Stimulated activated CD8-positive, alpha-beta memory T cell treated with anti-CD3 and anti-CD28 coated beads, Interleukin-2, amount 100 ng/mL, for 48 hours (primary cell): Measurements from ENCODE around the gene RFWD3.

Source experiments
- DNase-seq, 2 donors: peaks; one replicate each; pipeline ENCODE4 v3.0.0-alpha.2; 2020; ENCODE audit warnings: low read depth in 2 of 2

Gene RFWD3

DNA sequence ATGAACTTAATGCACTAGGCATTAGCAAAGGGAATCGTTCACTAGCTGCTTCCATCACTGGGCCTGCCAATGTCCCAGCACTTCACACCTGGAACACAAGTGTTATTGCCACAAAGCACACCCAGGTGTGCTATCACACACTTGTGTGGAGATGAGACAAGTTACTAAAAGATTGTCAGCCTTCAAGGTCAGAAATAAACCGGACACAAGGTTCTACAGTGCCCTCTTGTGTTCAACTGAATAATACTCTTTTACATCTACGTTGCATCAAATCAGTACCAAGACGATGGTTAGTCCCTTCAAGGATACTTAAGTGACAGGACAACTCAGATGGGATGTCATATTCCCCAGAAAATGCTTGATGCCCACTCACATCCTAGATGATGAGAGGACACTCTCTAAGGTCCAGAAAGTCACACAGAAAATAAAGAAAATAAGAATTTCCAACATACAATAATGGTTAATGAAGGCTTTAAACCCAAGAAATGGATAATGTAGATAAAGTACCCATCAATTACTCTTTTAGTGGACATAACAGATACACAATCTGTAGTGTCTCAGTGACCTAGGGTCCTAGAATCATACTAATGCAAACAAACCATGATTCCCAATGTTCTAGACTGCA, 43.4 kb downstream of the RFWD3 start:
- DNase-seq = no peak

DNA sequence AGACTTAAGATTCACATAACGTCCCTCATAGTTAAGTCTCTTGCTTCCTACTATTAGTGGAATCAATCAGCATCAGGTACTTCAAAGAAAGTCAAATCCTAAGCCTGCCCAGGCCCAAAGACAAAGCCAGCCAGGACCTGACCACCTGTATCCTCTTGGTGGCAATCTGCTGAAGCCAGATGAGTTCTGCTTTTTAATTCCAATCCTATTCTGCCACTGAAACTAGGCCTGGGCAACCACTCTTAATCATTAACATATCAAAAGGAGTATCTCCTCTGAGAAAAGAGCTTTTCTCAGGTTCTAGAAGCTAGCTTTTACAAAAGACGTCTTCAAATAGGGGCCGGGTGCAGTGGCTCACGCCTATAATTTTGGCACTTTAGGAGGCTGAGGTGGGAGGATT, 44.7 kb downstream of the RFWD3 start:
- DNase-seq = no peak

DNA sequence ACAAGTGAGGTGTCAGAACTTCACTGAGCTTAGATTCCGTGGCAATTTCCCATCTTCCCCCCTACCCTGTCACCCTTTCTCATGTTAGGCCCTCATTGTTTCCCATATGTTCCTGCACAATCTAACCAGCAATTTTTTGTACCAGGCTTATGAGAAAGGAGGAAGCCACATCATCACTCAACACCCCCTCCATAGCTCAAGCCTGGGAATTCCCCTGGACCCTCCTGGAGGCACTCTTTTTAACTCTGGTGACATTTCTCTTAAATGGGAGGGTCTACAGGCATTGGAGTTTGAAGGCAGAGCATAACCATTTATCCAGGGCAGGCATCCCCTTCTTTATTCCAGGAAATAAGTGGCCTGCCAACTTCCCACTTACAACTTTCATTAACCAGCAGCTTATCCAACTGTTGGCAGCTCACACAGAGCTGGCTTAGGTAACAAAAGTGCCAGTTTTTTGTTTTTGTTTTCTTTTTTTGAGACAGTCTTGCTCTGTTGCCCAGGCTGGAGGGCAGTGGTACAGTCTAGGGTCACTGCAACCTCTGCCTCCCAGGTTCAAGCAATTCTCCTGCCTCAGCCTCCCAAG, 49.4 kb downstream of the RFWD3 start:
- DNase-seq = no peak

DNA sequence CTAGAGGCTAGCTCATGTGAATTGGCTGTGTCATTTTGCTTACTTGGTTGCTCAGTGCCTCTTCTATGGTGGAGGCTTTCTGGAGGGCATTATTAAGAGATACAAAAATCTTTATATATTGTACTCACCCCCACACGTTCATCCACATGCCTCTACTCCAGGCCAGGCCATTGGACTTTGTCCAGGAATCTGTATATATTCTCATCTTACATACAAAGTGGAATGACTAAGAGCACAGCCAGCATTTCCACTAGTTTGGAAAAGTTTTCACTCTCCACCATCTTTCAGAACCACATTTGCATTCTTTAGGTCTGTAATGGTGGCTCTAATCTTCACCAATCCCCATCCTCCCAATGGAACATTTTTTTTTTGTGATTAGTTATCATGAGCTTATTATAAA, 55.0 kb downstream of the RFWD3 start:
- no peak for DNase-seq

DNA sequence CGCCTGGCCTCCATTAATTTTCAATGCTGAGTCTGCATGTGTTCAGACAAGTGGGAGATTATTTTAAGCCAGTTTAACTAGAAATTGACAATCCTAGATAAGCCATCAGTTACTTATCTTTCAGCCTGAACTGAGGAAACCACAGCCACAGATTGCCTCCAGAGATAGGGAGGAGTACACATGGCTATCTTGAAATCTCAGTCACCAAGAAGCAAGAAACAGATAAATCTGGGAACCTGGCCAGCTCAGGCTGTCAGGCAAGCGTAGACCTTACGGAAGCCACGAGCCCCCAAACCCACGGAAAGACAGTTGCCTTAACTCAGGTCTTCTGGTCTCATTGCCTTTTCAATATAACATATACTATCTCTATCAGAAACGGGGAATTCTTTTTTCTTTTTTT, 57.7 kb downstream of the RFWD3 start:
- DNase-seq = no peak

DNA sequence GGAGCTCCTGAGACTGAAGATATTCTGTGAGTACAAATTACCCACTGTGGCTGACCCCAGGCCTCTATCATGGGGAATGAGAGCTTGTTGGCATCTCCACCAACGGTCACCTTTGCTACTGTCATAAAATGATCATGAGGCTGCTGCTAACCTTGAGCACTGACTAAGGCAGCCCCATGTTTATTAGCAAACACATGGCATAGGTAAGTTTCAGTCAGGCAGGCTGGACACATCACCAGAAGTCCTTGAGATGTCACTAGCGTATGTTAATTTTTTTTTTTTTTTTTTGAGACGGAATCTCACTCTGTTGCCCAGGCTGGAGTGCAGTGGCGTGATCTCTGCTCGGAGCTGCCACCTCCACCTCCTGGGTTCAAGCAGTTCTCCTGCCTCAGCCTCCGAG, 58.3 kb downstream of the RFWD3 start:
- DNase-seq = no peak

DNA sequence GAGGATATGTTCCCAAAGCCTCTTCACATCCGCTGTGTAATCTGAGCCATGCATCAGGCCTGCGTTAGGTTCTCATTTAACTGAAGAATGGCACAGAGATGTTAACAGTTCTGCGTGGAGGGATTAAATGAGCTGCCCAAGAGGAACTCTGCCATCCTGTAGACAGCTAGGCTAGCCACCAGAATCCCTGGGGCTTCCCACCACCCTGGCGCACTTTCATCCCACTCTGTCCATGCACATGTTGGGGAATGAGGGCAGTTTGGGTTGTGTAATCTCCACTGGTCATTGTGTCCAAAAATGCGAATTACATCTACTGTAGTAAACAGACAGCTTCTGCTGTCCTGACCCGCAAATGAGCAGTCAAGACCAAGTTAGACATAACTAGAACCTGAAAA, 58.7 kb downstream of the RFWD3 start:
- DNase-seq = no peak

DNA sequence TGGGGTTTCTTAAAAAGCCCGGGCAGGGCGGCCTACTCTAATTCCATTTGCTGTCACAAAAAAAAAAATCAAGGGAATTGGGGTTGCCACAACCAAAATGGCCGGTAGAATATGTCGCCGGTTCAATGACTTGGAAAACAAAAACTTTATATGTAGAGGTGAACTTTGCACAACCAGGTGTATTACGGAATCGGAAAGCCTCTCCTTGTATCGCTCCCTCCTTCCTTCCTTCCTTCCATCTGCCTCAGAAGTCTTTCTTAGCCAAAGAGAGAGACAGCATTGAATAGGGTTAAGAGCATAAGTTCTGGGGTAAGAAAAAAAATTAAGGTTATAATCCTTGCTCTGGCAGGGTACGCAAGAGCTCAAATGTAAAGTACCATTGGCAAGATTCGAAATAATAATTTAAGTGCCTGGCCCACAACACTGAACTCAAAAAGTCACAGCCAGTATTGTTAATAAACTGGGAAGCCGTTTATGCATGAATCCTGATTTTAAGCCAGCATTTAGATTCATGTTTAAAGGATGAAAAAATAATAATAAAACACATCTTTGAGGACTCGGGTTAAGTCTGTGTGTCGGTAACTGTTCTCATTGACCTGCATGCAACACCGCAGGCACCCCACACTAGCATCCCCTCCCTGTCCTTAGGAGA, 59.2 kb downstream of the RFWD3 start:
- no peak for DNase-seq

DNA sequence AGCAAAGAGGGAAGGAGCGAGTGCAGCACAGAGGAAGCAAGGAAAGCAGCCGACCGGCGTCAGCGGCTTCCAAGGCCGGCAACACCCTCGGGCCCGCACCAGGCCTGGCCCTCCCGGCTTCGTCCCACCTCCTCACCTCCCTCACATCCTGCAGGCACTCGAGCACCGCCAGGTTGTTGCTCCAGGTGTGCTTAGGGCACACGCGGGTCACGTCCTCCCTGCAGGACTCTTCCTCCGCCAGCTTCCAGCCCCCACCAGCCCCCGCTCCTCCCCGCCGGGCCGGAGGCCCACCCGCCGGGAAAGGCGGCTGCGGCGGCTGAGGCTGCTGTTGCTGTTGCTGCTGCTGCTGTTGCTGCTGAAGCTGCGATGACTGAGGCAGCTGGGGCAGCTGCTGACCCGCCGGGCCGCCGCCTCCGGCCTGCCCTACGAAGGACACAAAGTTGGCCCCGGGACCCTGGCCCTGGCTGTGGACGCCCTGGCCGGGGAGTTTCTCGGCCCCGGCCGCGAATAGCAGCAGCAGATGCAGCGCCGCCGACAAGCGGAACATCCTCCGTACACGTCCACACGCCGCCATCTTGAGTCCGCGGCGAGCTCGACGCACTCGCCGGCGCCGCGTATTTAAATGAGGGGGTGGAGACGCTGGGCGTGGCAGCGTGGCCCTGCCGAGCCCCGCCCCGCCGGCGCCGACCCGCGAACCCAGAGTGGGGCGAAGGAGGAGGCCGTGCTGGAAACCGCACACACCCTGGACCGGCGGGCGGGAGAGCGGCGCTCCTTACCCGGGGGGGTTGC, 60.0 kb downstream of the RFWD3 start, which contains the start of gene GLG1:
Gene GLG1 (minus strand): TSS at position 594 of the 789 bp plus-strand sequence. CDS start 20 bp downstream, at position 574.
- peak; percentile 84 for DNase-seq

DNA sequence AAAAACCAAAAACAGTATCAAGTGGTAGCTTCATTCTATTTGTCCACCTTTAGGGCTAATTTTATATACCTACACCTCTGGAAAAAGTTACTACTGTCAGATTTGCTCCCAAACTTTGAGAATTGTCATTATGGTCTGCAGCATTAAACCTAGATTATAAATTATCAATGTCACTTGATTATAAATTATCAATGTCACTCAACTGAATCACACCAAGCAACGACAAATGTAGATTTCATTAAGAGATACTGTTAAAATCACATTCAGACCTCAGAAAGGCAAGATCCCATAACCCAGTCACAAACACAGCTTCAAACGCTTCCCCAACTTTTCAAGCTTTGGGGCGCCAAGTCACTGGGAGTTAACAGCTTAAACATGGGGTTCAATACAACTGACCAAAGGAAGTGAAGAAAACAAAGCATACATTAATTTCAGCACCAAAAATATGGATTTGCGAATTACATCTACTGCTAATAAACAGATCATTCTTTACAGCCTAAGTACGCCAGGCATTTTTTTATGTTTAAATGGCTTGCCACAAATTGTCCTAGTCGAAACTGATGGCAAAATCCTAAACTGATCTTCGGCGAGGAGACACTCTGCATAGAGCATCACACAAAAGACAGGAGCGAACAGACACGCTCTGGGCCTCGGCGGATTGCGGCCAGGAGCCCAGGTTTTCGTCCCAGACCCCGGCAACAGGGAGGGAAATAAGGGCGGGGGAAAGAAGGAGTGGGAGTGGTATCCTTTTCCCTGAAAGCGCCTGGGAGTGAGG, 60.7 kb downstream of the RFWD3 start:
- DNase-seq = no peak

DNA sequence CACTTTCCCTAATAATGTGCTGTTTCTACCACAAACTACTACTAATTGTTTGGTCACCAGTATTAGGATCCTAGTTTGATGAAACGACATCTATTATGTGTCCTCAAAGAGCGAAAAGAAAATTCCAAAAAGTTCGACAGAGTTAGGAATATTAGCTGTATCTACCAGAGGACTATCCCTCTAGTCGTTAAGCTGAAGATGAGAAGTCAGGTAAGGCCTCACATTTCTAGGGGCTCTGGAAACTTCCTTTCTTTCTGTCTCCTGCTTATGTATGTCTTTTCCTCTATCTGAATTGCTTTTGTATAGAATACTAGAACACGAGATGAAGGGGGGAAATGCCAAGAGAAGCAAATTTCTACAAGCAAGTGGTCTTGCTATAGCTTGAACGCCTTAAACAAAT, 61.3 kb downstream of the RFWD3 start:
- DNase-seq = no peak

DNA sequence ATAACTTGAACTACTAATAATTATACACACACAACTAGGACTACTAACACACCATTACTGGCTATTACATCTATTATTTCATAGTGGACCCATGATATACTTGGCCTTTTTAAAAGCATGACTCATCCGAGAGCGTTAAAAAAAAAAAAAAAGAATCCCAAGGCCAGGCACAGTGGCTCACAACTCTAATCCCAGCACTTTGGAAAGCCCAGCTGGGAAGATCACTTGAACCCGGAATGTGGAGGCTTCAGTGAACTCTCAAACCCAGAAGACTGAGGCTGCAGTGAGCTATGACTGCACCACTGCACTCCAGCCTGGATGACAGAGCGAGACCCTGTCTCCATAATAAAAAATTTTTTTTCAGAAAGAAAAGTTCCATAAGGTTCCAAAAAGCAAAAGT, 62.8 kb downstream of the RFWD3 start:
- DNase-seq = no peak

DNA sequence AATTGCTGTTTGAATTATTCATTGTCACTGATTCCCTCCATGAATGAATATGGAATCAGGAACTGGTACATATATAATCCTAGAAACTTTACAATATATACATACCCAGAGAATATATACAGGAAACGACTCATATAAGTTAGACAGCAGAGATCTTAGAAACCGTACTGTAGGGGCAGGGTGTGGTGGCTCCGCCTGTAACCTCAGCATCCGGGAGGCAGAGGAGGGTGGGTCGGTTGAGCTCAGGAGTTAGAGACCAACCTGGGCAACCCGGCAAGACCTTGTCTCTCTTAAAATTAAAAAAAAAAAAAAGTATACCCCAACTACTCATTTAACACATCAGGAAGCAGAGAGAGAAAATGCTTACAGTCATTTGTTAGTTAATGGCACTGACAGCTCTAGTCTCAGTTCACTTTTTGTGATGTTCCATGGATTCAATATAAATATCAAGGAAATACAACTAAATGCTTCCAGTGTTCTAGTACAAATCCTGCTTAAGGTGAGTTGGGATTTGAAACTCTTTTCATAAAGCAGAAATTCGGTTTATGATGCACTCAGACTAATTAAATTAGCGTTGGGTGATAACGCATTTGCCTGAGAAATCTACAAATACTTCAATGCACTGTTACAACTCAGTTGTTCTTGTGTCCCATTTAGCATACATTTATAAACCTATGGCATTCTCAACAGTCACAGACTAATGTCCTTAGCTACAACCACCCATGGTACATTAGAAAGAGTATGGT, 65.4 kb downstream of the RFWD3 start:
- peak; percentile 22 to 41 for DNase-seq

DNA sequence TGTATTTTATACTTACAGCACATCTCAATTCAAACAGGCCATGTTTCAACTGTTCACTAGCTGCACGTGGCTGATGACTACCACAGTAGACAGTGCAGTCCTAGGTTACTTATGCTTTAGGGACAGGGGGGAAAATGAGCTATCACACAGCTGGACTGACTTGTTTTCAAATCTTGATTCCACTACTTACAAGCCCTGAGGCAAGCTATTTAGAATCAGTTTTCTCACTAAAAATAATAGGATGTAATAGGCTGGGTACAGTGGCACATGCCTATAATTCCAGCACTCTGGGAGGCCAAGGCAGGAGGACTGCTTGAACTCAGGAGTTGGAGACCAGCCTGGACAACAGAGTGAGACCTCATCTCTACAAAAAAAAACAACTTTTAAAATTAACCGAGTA, 70.1 kb downstream of the RFWD3 start:
- no peak for DNase-seq

DNA sequence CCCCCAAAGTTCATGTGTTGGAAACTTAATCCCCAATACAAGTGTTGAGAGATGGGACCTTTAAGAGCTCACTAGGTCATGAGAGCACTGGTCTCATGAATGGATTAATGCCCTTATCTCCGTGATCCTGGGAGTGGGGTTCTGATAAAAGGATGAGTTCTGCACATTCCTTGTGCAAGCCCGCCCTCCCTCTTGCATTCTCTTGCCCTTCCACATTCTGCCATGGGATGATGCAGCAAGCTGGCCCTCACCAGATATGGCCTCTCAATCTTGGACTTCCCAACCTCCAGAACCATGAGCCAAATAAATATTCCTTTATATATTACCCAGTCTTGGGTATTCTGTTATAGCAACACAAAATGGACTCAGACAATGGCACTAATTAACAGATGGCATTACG, 73.8 kb downstream of the RFWD3 start:
- DNase-seq = no peak

DNA sequence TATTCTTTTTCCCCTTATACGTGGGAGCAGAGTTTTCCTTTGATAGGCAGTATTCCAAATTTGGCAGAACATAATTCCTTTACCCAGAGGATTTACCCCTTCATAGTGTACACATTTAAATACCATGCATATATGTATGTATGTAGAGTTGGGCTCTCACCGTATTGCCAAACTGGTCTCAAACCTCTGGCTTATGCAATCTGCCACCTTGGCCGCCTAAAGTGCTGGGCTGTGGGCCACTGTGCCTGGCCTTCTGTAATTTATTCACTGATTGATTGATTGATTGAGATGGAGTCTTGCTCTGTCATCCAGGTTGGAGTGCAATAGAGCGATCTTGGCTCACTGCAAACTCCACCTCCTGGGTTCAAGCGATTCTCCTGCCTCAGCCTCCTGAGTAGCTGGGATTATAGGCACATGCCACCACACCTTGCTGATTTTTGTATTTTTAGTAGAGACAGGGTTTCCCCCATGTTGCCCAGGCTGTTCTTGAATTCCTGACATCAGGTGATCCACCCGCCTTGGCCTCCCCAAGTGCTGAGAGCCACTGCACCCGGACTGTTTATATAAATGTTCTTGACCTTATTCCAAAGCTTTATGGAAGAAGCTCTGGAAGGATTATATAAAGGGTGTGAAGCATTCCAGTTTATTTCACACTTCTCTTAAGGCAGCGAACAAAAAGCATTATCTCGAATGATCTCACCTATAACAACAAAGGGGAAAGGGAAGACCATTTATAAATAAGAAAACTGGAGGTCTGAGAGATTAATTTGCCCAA, 74.6 kb downstream of the RFWD3 start:
- no peak for DNase-seq

DNA sequence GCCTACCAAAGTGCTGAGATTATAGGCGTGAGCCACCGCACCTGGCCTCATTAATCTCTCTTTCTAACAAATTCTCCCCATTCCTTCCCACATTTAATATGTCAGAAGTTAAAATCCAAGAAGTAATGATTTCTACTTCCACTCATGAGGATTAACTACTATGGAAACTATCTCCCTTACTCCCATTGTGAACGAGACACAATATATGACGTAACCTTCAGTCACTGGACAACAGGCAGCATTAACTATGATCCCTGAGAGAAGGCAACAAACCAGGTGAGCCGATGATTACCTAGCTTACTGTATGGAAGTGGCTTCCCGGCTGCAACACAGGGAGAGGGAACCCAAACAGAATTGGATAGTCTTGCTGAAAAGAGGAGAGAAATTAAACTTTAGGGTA, 79.7 kb downstream of the RFWD3 start:
- no peak for DNase-seq

DNA sequence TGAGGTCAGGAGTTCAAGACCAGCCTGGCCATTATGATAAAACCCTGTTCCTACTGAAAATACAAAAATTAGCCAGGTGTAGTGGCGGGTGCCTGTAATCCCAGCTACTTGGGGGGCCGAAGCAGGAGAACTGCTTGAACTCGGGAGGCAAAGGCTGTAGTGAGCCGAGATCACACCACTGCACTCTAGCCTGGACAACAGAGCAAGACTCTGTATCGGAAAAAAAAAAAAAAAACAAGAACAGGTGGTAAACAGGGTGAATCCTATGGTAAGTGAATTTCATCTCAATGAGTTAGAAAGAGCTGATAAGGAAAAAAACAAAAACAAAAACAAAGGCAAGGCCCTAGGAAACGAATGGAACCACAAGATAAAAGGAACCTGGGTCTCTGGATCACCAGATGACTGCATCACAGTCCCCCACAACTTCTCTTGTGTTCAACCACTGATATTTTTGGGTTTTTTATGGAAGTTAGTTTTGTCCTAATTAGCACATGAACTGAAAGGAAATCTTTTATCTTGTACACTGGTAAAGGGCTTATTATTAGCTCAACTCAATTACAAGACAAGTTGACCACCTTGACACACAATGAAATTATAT, 80.7 kb downstream of the RFWD3 start:
- no peak for DNase-seq

DNA sequence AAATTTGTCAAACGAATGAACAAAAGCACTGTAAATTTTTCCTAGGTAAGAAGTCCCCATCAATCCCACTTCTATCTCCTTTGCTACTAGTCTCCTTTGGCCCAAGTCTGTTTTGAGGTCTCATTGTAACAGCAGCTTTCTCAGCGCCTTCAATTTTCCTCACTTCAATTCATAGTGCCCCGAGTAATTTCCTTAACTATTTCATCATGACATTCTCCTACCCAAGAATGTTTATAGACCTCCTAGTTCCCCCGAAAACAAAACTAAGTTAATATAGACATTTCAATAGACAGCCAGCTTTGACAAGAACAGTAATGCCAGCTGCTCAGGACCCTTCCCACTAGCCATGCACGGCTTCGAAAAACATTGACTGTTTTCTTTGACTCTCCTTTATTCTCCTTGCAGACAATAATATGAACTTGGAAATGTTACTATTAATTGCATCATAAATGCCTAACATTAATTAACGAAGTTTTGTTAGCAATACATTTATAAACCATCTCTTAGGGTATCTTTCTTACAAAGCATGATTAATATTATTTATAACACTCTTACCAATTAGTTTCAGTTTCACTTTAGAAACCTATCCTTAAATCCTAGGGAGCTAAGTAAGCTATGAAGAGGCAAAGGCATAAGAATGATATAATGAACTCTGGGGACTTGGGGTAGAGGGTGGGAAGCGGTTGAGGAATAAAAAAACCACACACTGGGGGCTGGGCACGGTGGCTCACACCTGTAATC, 82.6 kb downstream of the RFWD3 start:
- DNase-seq = no peak
